GM19023 (cell line): ENCODE results near the gene ABL1.

Experiments
- ATAC-seq: cut with Tn5 transposase; IDR thresholded peaks from one replicate; pipeline ENCODE4 v1.9.1; 2021; ENCODE audit warnings: mild to moderate bottlenecking, moderate library complexity; ENCODE audit not compliant: unreplicated experiment

Gene ABL1

DNA sequence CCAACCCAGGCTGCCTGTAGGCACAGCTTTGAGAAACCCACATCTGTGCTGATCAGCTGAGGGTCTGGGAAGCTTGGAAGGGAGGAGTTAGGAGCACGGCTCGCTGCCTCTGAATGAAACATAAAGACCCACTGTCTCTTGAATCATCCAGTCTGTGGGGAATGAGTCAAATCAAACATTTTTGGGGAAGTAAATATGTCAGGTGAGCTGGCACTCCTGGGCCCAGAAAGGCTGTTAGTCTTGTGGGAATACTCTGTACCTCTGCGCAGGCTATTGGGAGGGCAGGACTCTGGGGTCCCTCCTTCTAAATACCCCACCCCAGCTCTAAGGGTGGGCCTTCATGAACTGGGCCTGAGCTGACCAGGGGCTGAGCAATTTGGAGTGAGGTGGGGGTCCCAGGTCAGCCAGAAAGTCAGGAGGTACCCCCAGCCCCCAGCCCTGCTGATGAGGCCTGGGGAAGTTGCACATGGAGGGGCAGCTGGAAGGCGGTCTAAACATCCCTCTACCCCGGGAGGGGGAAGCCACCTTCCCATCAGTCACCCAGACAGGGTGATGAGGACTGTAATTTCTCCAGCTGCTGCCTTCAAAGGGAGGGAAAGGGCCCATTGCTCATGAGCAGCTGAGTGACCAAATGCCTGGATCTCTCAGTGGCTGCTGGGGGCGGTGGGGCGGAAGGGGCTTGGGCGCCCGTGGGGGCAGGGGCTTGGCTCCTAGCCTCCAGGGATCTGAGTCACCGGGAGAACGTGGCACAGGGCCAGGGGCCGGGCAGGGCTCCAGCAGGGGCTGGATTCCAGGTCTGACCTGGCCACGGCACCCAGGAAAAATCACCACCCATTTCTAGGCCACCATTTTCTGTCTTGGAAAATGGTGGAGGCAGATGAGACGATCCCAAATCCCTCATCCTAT, 93.2 kb downstream of the ABL1 start:
- no peak for ATAC-seq

DNA sequence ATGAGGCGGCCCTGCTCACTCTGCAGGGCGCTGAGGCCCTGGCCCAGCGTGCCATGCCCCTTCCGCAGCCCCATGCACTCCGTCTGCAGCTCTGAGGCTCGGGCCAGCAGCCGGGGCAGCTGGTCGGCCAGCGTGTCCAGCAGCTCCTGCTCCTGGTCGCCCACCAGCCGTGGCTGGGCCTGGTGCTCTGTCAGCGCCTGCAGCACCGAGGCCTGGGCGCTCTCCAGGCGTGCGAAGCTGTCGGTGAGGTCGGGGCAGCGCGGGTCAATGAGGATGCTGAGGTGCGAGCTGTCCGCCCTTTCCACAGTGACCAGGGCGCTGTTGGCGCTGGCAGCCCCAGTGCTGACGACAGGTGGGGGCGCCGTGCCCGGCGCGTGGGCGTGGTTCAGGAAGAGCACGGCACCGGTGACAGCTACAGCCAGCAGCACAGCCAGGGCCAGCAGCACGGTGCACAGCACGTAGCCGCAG, 94.6 kb downstream of the ABL1 start:
- ATAC-seq = no peak

DNA sequence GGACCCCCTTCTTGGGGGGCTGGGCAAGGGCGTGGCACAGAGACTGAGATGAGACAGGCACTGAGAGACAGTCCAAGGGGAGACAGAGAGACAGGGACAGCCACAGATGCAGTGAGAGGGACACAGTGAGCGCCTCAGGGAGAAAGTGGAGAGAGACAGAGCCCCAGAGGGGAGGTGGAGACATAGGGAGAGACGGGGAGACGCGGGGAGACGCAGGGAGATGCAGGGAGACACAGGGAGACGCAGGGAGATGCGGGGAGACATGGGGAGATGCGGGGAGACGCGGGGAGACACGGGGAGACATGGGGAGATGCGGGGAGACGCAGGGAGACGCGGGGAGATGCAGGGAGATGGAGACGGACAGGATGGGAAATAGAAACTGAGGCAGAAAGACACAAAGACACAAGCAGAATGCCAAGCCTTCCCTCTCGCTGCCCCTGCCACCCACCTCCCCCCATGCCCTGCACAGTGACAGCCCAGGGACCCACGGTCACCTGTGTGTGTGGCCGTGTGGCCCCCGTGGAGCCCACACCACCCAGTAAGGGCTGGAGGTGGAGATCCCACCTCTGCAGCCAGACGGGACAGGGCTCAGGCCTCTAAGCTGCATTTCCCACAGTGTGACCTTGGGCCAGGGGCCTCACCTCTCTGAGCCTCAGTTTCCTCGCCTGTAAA, 95.2 kb downstream of the ABL1 start:
- ATAC-seq = no peak

DNA sequence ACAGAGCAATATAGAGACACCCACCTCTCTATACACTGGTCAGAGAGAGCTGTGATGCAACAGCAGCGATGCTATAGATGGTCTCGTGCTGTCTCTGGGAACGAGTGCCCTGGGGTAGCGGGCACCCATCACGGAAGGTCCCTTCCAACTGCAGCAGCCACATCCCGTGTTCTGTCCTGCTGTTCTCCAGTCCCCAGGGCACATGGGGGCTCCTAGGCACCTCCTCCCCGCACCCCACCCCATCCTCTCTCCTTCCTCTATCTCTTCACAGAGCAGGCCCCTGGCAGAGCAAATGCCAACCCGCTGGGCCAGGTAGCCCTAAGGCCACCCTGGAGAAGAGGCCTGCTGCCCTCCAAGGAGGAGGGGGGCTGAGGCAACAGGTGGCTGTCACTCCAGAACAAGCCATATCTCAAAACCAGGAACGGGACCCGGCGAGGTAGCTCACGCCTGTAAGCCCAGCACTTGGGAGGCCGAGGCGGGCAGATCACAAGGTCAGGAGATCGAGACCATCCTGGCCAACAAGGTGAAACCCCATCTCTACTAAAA, 95.8 kb downstream of the ABL1 start:
- no peak for ATAC-seq

DNA sequence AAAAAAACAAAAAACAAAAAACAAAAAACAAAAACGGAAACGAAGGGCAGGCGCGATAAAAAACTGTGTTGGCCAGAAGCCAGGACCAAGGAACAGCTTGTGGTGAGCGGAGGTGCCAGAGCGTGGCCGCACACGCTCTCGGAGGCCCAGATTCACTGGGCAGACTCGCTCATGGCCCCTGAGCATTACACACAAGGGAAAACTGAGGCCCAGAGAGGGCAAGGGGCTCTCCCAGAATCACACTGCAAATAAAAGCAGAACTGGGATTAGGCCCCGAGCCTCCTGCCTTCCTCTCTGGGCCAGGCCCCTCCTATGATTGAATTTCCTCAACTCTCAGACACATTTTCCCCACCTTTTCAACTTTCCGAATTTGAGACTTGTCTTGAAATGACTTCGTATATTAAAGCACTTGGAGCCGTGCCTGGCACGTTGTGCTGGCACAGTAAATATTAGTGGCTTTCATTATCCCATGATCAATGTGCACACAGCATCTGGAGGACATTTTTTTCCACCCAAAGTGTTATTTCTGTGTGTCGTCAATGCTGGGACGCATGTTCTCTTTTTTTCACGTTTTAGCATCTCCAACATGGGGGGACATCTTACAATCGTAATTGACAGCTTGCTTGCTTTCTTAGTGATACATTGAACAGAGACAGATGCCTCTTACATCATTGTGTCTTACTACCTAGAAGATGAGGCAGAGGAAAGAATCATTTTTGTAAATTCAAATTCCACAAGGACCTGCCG, 96.6 kb downstream of the ABL1 start:
- no peak for ATAC-seq

DNA sequence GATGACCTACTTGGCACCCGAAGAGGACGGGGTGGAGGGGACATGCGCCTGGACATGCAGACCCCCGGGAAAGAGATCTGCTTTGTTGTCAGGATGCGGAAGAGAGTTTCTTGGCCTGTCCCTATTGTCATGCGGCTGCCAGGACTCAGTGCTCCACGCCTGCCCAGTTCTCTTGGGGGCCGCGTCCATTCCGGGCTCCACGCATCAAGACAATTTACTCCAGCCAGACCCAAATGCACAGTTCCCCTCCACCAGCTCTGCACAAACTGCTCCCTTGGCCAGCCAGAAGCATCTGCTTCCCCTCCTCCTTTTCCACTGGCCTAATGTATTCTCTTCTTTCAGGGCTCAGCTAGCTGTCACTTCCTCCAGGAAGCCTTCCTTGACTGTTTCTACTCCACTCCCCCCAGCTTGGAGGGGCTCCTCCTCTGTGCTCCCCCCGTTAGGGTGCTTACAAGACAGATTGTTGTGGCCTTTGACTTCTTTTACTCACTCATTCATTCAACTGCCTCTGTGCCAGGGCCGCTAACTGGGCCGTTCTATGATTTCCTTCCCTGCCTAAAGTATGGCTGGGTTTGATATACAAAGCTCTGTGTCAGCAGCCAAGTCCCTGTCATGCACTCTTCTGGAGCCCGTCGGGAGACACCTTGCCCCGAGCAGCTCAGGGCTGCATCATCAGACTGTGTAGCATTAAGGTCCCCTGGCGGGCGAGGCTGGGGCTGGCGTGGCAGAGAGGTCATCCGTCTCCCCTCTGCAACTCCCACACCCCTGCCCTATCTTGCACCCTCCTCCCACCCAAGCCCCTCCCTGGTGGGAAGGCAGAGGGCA, 97.4 kb downstream of the ABL1 start:
- no peak for ATAC-seq

DNA sequence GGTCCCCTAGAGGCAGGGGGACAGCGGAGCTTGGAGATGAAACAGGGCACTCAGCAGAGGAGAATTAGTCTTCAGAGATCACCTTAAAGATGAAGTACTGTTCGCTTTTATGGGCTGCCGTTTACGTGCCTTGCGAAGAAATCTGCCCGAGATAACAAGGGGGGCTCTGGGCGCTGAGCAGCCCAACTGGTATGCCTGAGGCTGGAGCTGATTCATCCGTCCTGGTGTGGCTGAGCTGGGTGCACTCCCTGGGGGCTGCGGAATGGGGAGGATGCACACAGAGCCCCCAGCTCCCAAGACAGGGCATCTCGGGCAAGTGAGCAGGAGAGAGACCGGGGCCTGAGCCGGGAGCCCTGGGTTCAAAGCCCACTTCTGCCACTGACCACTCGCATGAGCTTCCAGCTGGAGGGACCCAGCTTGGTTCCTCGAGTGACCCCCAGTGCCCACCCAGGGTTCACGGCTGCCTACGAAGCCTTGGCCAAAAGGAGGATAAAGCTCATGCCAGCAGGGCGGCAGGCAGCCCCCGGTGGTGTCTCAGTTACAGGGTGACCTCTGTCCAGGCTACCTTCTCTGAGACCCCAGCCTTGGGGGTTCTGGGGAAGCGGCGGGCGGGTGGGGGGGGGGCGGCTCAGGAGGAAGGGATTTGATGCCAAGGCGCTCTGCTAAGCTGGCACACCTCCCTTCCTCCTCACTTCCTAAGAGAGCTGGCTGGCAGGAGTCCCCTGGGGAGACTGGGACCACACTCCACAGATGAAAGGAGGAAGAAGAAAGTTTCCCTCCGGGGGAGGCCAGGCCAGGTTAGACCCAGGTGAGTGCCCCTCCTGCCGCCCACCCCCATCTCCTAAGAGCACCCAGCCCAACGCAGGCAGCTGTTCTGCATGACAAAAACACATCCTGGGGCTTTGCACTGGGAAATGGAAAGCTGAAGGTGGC, 98.3 kb downstream of the ABL1 start:
- ATAC-seq = no peak

DNA sequence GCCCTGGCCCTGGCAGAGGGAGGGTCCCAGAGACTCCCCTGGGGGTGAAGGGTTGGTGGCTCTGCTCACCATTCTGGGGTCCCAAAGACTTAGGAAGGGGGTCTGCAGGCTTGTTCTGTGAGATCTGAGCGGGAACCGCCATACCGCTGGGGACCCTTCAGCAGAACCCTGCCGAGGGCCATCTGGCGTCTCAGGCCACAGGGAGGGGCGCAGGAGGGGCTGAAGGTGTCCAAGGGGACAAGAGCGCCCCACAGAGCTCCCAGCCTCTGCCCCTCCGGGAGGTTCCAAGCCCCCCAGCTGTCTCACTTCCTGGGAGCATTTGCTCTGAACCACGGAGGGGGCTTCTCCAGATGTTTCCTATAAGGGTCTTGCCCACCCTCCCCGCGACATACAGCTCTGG, 99.2 kb downstream of the ABL1 start:
- no peak for ATAC-seq

DNA sequence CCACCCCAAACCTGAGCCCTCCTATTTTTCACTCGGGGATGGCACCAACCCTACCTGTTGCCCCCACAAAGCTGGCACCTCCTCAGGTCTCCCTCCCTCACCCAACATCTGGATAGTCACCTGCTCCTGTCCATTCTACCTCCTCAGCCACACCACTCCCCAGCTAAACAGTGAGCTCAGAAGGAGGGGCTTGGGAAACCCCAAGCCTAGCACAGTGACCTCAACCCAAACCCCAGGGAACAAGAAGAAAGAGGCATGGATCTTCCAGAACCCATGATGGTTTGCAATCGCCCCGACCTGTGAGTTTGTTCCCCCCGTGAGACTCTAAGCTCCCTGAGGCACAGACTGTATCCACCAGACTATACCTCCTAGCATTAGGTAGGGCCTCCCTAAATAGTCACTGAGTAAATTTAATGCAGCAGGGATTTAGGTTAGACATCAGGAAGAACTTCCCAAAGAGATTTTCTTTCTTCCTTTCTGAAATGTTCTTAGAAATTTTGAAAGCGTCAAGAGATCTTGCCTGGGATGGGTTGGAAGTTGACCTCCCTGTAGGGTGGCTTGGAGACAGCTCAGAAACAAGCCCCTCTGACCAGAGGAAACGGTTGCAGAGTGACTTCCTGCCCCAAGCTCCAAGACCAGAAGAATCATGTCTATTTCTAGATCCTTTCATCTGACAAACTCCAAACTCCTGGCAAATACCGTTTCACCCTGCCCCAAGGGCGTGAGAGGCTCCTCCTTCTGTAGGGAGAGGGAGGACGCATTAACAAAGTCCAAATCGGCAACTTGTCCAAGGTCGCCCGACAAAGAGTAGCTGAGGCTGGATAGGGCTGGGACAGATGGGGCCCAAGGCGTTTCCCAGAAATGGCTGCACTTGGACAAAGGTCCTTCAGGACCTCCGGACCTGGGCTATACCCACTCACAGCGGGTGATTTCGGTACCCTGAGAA, 99.9 kb downstream of the ABL1 start:
- ATAC-seq = no peak

DNA sequence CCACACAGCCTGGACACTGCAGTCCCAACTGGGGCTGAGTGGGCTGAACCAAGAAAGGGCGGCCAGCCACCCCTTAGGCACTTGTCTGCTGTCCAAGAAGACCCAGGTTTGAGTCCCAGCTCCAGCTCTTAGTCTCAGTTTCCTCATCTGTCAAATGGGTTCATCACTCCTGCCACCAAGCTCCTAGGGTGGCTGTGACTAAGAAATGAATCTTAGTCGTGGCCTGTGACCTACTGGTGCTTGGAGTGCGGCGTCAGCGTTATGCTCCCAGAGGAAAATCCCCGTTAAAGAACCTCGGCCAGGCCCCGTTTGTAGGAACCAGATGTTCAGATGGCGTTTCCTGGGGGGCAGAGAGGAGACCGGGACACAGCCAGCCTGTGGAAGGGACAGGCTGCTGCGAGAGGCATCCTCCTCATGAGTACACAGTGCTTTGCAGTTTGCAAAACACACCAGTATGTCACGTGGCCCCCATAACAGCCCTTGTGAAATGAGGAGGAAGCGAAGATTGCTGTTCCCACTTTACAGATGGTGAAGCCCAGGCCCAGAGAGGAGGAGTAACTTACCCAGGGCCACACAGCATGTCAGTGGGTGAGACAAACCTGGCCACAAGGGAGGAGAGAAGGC, 100.7 kb downstream of the ABL1 start:
- ATAC-seq = no peak

DNA sequence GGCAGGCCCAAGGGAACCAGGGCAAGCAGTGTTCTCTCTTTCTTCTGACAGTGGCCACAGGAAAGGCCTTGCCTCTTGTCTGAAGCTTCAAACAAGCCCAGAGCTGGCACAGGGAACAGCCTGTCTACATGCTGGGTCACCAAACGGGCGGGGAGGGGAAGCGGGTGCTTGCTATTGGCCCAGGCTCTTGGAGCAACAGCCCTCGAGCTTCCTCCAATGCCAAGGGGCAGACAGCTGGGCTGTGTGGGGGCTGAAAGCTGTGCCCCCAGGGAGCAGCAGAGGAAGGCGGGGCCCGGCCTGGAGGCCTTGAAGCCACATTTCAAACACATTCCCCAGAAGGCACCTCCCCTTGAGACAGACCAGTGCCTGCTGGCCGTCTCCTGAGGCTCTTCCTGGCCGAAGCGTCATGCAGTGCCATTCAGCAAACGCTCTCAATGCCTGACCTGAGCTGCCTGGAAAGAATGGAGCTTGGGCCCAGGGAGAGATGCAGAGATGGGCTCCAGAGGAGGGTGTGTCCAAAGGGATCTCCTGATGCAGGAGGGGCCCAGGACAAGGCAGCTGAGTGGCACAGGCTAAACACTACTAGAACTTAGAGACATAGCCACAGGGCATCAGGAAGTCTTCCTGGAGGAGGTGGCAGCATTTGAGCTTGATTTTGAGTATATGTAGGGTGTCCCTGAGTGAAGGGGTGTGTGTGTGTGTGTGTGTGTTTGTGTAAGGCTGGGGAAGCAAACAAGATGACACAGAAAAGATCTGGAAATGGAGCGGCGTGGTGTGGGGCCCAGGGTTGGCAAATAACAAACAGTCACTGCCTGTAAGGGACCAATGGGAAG, 101.4 kb downstream of the ABL1 start:
- ATAC-seq = no peak
